Stomach (tissue), 9 donors: ENCODE measurements around the gene SMCP. TPM values are rescaled to one million over a fixed set of nuclear protein-coding genes. Genes with fewer than 3 reads are reported as not detected.

Experiments used
- DNase-seq, 2 donors: peaks; one replicate each; pipeline versions ENCODE4 v3.0.0 to v3.0.0-alpha.2; 2013 to 2019
- H3K27ac ChIP-seq, 5 donors: fragments of 200-600 bp in 4 of 5; sonication (generic) in 4 of 5; one replicate each; pipeline ENCODE4 v1.5.1; 2013 to 2019; ENCODE audit warnings: mild to moderate bottlenecking in 1 of 5, moderate library complexity in 1 of 5
- H3K27me3 ChIP-seq, 3 donors: fragments of 200-600 bp; sonication (generic); one replicate each; pipeline ENCODE4 v1.5.1; 2017 to 2019; ENCODE audit warnings: mixed run types in 1 of 3
- H3K36me3 ChIP-seq, 4 donors: fragments of 200-600 bp; sonication (generic); 1 replicate in 3 of 4; 2 replicates in 1 of 4; pipeline ENCODE4 v1.5.1; 2016 to 2019
- H3K4me1 ChIP-seq, 4 donors: fragments of 200-600 bp; sonication (generic); one replicate each; pipeline ENCODE4 v1.5.1; 2016 to 2019
- H3K4me3 ChIP-seq, 4 donors: fragments of 200-600 bp; sonication (generic) in 3 of 4; one replicate each; pipeline ENCODE4 v1.5.1; 2016 to 2019; ENCODE audit warnings: mild to moderate bottlenecking in 1 of 4
- H3K9me3 ChIP-seq, 4 donors: fragments of 200-600 bp; sonication (generic); one replicate each; pipeline ENCODE4 v1.5.1; 2016 to 2019
- CTCF ChIP-seq, 7 experiments: fragments of 450-650 bp in 4 of 7; fragments of 200-600 bp in 3 of 7; sonication (generic) in 3 of 7; IDR thresholded peaks; one replicate each; pipeline ENCODE4 v1.5.1; 2016 to 2019; ENCODE audit warnings: antibody characterized with exemption in 7 of 7, control low read depth in 2 of 7, mild to moderate bottlenecking in 1 of 7
- EP300 ChIP-seq: sonication (generic); formaldehyde crosslinking; IDR thresholded peaks from one replicate; pipeline ENCODE4 v1.6.1; 2017; ENCODE audit warnings: antibody characterized with exemption
- POLR2A ChIP-seq, 4 donors: fragments of 450-650 bp; IDR thresholded peaks; one replicate each; pipeline ENCODE4 v1.6.1; 2016; ENCODE audit warnings: antibody characterized with exemption in 4 of 4, control low read depth in 2 of 4, mild to moderate bottlenecking in 1 of 4, moderate library complexity in 1 of 4
- POLR2AphosphoS5 ChIP-seq, 3 donors: sonication (generic); formaldehyde crosslinking; IDR thresholded peaks; one replicate each; pipeline ENCODE4 v1.6.1; 2016; ENCODE audit warnings: antibody characterized with exemption in 3 of 3
- WGBS, 5 donors: extraction: QIAGEN DNeasy Blood & Tissue Kit in 3 of 5; methylation state at CpG; one replicate each; pipeline versions ENCODE4 v1.1.5 to v1.1.7; 2013 to 2018; 5-methylcytosine and 5-hydroxymethylcytosine counted together
- intact Hi-C: fragments of 100-400 bp; cut with DNase I; formaldehyde crosslinking; loops from one replicate; pipeline ENCODE4 v1.15.1; 2023; ENCODE audit warnings: low total_unique reads
- polyA plus RNA-seq, 3 donors: library from polyadenylated mRNA; stranded (reverse); fragments of 200-250 nt; gene quantifications; one replicate each; pipeline ENCODE4 v1.2.3, GENCODE V29; 2013
- total RNA-seq, 5 donors: library from RNA; depleted of rRNA; stranded (reverse); fragments of >200 nt; gene quantifications; one replicate each; pipeline versions ENCODE4 v1.1.0 to v1.2.3, GENCODE V29; 2014 to 2016
- donor health status: healthy with polysubstance abuse.
- donor health status: Bipolar disorder and iron deficiency.
- donor health status: healthy.

SMCP gene
- total and polyA plus RNA-seq, 8 donors, result not detected

- WGBS, 5 donors, result 32 to 52% (median 42%) methylated on average over 3 of the region's 3 CpGs
- TF ChIP-seq POLR2AphosphoS5 (IDR thresholded peaks at IDR 0.05) (no peak), EP300 (no peak), POLR2A (IDR thresholded peaks at IDR 0.05) (no peak), CTCF (IDR thresholded peaks at IDR 0.05) (no peak)
Measured at GRCh38 chr1:152928671-152929070, 50.5 kb downstream of the SMCP start.

GRCh38 chr1:152932170-152932811, 54.2 kb downstream of the SMCP start:
- Histone ChIP-seq H3K4me1 (no peaks in the 10 kb centered on the region), H3K4me3 (no peak overlapping the region), H3K27me3 (peaks cover 0 to 8% (median 0%) of the 10 kb centered on the region in 3 donors), H3K27ac (no peak overlapping the region), H3K9me3 (no peaks in the 10 kb centered on the region), H3K36me3 (no peaks in the 10 kb centered on the region)
- 67 to 77% (median 77%) methylated on average over 4 of the region's 4 CpGs for WGBS, 5 donors
- intact Hi-C loops, result no loop called here
- DNase-seq, result no peak
- TF ChIP-seq POLR2AphosphoS5 (IDR thresholded peaks at IDR 0.05) (no peak), POLR2A (IDR thresholded peaks at IDR 0.05) (no peak), CTCF (IDR thresholded peaks at IDR 0.05) (no peak), EP300 (no peak)

More at GRCh38 chr1:152928671-152929070, 50.5 kb downstream of the SMCP start:
- Histone ChIP-seq H3K36me3 (no peaks in the 10 kb centered on the region), H3K9me3 (no peaks in the 10 kb centered on the region), H3K4me1 (no peaks in the 10 kb centered on the region), H3K4me3 (no peak overlapping the region), H3K27ac (no peak overlapping the region), H3K27me3 (no peaks in the 10 kb centered on the region)
- intact Hi-C loops, result no loop called here
- DNase-seq, result peak in 1 of 2 donors; percentile 17

- no peak for TF ChIP-seq CTCF (IDR thresholded peaks at IDR 0.05)
- TF ChIP-seq POLR2A (IDR thresholded peaks at IDR 0.05), result no peak
- TF ChIP-seq EP300, result no peak
- H3K4me3 ChIP-seq, result no peak overlapping the region
- no peak overlapping the region for H3K27ac ChIP-seq
- H3K36me3 ChIP-seq, result no peaks in the 10 kb centered on the region
- WGBS, 5 donors, result 55 to 86% (median 70%) methylated on average over 2 of the region's 2 CpGs
- intact Hi-C loops, result no loop called here
- no peaks in the 10 kb centered on the region for H3K4me1 ChIP-seq
- H3K27me3 ChIP-seq, result peaks cover 0 to 8% (median 0%) of the 10 kb centered on the region in 3 donors
- H3K9me3 ChIP-seq, result no peaks in the 10 kb centered on the region
- DNase-seq, result no peak
Measured at GRCh38 chr1:152933196-152933595, 55.1 kb downstream of the SMCP start.

Other genes starting within 250 kb of the SMCP start
- gene LCE2D, start 214.9 kb upstream of the SMCP start, total RNA-seq, result not detected
- not detected for gene LCE2D, start 214.9 kb upstream of the SMCP start, polyA plus RNA-seq
- gene LCE2C, start 203.0 kb upstream of the SMCP start, total RNA-seq, result not detected
- gene LCE2C, start 203.0 kb upstream of the SMCP start, polyA plus RNA-seq, result not detected
- gene LCE2B, start 192.2 kb upstream of the SMCP start, total RNA-seq, result not detected
- not detected for gene LCE2B, start 192.2 kb upstream of the SMCP start, polyA plus RNA-seq
- not detected for gene LCE2A, start 180.0 kb upstream of the SMCP start, total RNA-seq
- gene LCE2A, start 180.0 kb upstream of the SMCP start, polyA plus RNA-seq, result not detected
- not detected for gene LCE4A, start 170.2 kb upstream of the SMCP start, total RNA-seq
- not detected for gene LCE4A, start 170.2 kb upstream of the SMCP start, polyA plus RNA-seq
- gene KPRP, start 120.3 kb upstream of the SMCP start, total RNA-seq, result not detected
- under 1 TPM in 1 of 3 donors, not detected in 2; 0.30 TPM for gene KPRP, start 120.3 kb upstream of the SMCP start, polyA plus RNA-seq
- gene LCE1F, start 103.2 kb upstream of the SMCP start, total RNA-seq, result not detected
- not detected for gene LCE1F, start 103.2 kb upstream of the SMCP start, polyA plus RNA-seq
- not detected for gene LCE1E, start 92.1 kb upstream of the SMCP start, total RNA-seq
- gene LCE1E, start 92.1 kb upstream of the SMCP start, polyA plus RNA-seq, result not detected
- not detected for gene LCE1D, start 81.6 kb upstream of the SMCP start, total RNA-seq
- not detected for gene LCE1D, start 81.6 kb upstream of the SMCP start, polyA plus RNA-seq
- not detected for gene LCE1C, start 71.7 kb upstream of the SMCP start, total RNA-seq
- gene LCE1C, start 71.7 kb upstream of the SMCP start, polyA plus RNA-seq, result under 1 TPM in 1 of 3 donors, not detected in 2; 0.23 TPM
- gene LCE1B, start 66.4 kb upstream of the SMCP start, total RNA-seq, result not detected
- not detected for gene LCE1B, start 66.4 kb upstream of the SMCP start, polyA plus RNA-seq
- gene LCE1A, start 50.8 kb upstream of the SMCP start, total RNA-seq, result not detected
- not detected for gene LCE1A, start 50.8 kb upstream of the SMCP start, polyA plus RNA-seq
- gene LCE6A, start 35.5 kb upstream of the SMCP start, total RNA-seq, result not detected
- gene LCE6A, start 35.5 kb upstream of the SMCP start, polyA plus RNA-seq, result not detected
- gene LCE7A, start 18.3 kb upstream of the SMCP start, total RNA-seq, result not detected
- not detected for gene LCE7A, start 18.3 kb upstream of the SMCP start, polyA plus RNA-seq
- gene IVL, start 30.2 kb downstream of the SMCP start, total RNA-seq, result not detected
- gene IVL, start 30.2 kb downstream of the SMCP start, polyA plus RNA-seq, result 10 to 100 TPM in 1 of 3 donors, not detected in 2; 11.5 TPM
- gene SPRR5, start 68.9 kb downstream of the SMCP start, total RNA-seq, result not detected
- 1 to 10 TPM in 1 of 3 donors, not detected in 2; 1.0 TPM for gene SPRR5, start 68.9 kb downstream of the SMCP start, polyA plus RNA-seq
- not detected for gene SPRR4, start 92.3 kb downstream of the SMCP start, total RNA-seq
- not detected for gene SPRR4, start 92.3 kb downstream of the SMCP start, polyA plus RNA-seq
- not detected for gene SPRR1A, start 105.8 kb downstream of the SMCP start, total RNA-seq
- gene SPRR1A, start 105.8 kb downstream of the SMCP start, polyA plus RNA-seq, result 100 to 1,000 TPM in 1 of 3 donors, not detected in 2; 123 TPM
- gene SPRR3, start 123.4 kb downstream of the SMCP start, total RNA-seq, result 1 to 10 TPM in 1 of 5 donors, not detected in 4; 3.1 TPM
- gene SPRR3, start 123.4 kb downstream of the SMCP start, polyA plus RNA-seq, result 100 to 1,000 TPM in 1 of 3 donors, 10 to 100 TPM in 1, not detected in 1; 12.8 to 932 TPM
- not detected for gene SPRR1B, start 152.9 kb downstream of the SMCP start, total RNA-seq
- 100 to 1,000 TPM in 1 of 3 donors, 1 to 10 TPM in 1, not detected in 1; 6.1 to 122 TPM for gene SPRR1B, start 152.9 kb downstream of the SMCP start, polyA plus RNA-seq
- gene SPRR2D, start 162.8 kb downstream of the SMCP start, total RNA-seq, result not detected
- gene SPRR2D, start 162.8 kb downstream of the SMCP start, polyA plus RNA-seq, result 10 to 100 TPM in 1 of 3 donors, not detected in 2; 68.2 TPM
- gene SPRR2A, start 179.2 kb downstream of the SMCP start, total RNA-seq, result not detected
- gene SPRR2A, start 179.2 kb downstream of the SMCP start, polyA plus RNA-seq, result 100 to 1,000 TPM in 1 of 3 donors, 1 to 10 TPM in 2; 1.9 to 190 (median 2.7) TPM
- gene SPRR2B, start 193.3 kb downstream of the SMCP start, total RNA-seq, result not detected
- gene SPRR2B, start 193.3 kb downstream of the SMCP start, polyA plus RNA-seq, result under 1 TPM in 1 of 3 donors, not detected in 2; 0.55 TPM
- 10 to 100 TPM in 1 of 5 donors, not detected in 4; 54.8 TPM for gene SPRR2E, start 216.2 kb downstream of the SMCP start, total RNA-seq
- gene SPRR2E, start 216.2 kb downstream of the SMCP start, polyA plus RNA-seq, result 10 to 100 TPM in 1 of 3 donors, not detected in 2; 27.4 TPM
- gene SPRR2F, start 235.2 kb downstream of the SMCP start, total RNA-seq, result not detected
- 10 to 100 TPM in 1 of 3 donors, 1 to 10 TPM in 1, under 1 TPM in 1; 0.62 to 11.5 (median 1.5) TPM for gene SPRR2F, start 235.2 kb downstream of the SMCP start, polyA plus RNA-seq